ENCODE results near the gene ADAMTS20.

DNA sequence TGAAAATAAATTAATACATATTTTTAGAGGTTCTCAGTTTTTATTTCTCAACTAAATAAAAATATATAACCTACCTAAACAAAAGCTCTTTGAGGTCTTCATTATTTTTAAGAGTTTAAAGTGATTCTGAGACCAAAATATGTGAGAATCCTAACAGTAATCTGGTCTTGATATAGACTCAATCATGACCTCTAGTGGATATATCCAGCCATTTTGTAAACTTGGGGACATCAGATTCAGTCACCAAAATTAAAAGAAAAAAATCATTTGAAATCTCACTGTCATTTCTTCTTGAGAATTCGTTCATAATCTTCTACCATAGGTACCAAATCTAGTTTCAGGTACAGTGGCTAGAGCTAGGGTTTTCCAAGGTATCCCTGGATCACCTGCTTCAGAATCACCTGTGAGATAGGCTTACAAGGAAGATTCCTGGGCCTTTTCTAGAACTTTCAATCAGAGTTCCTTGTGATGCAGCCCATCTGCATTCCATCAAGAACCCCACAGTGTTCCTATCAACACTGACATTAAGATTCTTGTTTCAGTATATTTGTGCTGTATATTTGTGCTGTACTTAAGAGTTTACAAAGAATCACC is 214.9 kb downstream of the ADAMTS20 start:
- TF ChIP-seq, protein P1, sequence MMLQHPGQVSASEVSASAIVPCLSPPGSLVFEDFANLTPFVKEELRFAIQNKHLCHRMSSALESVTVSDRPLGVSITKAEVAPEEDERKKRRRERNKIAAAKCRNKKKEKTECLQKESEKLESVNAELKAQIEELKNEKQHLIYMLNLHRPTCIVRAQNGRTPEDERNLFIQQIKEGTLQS (CRISPR knock-in tag; conservative IDR thresholded peaks at IDR 0.05) = no peak
- TF ChIP-seq, protein P2, sequence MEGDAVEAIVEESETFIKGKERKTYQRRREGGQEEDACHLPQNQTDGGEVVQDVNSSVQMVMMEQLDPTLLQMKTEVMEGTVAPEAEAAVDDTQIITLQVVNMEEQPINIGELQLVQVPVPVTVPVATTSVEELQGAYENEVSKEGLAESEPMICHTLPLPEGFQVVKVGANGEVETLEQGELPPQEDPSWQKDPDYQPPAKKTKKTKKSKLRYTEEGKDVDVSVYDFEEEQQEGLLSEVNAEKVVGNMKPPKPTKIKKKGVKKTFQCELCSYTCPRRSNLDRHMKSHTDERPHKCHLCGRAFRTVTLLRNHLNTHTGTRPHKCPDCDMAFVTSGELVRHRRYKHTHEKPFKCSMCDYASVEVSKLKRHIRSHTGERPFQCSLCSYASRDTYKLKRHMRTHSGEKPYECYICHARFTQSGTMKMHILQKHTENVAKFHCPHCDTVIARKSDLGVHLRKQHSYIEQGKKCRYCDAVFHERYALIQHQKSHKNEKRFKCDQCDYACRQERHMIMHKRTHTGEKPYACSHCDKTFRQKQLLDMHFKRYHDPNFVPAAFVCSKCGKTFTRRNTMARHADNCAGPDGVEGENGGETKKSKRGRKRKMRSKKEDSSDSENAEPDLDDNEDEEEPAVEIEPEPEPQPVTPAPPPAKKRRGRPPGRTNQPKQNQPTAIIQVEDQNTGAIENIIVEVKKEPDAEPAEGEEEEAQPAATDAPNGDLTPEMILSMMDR (IDR thresholded peaks at IDR 0.05) = no peak
- TF ChIP-seq, protein P3, sequence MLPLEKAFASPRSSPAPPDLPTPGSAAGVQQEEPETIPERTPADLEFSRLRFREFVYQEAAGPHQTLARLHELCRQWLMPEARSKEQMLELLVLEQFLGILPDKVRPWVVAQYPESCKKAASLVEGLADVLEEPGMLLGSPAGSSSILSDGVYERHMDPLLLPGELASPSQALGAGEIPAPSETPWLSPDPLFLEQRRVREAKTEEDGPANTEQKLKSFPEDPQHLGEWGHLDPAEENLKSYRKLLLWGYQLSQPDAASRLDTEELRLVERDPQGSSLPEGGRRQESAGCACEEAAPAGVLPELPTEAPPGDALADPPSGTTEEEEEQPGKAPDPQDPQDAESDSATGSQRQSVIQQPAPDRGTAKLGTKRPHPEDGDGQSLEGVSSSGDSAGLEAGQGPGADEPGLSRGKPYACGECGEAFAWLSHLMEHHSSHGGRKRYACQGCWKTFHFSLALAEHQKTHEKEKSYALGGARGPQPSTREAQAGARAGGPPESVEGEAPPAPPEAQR (CRISPR knock-in tag; IDR thresholded peaks at IDR 0.05) = no peak
- TF ChIP-seq, protein P4, sequence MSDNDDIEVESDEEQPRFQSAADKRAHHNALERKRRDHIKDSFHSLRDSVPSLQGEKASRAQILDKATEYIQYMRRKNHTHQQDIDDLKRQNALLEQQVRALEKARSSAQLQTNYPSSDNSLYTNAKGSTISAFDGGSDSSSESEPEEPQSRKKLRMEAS (CRISPR knock-in tag; IDR thresholded peaks at IDR 0.05) = no peak

Data from WTC11 (cell line).